Osteoblast (primary cell): ENCODE results near the gene TADA1. TPM values are rescaled to one million over a fixed set of nuclear protein-coding genes. Genes with fewer than 3 reads are reported as not detected.

Experiments
- DNase-seq: peaks from one replicate; pipeline ENCODE4 v3.0.0; 2011; ENCODE audit warnings: low spot score, mixed read lengths; ENCODE audit not compliant: insufficient read length; ENCODE audit errors: missing footprints
- H2AFZ ChIP-seq: 2 replicates; pipeline ENCODE4 v1.6.0; 2011; ENCODE audit warnings: mild to moderate bottlenecking, low read length
- H3K27ac ChIP-seq: 2 replicates; pipeline ENCODE4 v1.5.1; 2011; ENCODE audit warnings: mild to moderate bottlenecking, low read depth, low read length, moderate library complexity
- H3K27me3 ChIP-seq: 2 replicates; pipeline ENCODE4 v1.6.0; 2012; ENCODE audit warnings: mild to moderate bottlenecking, control low read depth, inconsistent platforms, low read length, moderate library complexity; ENCODE audit not compliant: insufficient read depth
- H3K36me3 ChIP-seq: 2 replicates; pipeline ENCODE4 v1.5.1; 2011; ENCODE audit warnings: mild to moderate bottlenecking, low read length, control low read depth, moderate library complexity; ENCODE audit not compliant: insufficient read depth
- H3K4me1 ChIP-seq: 2 replicates; pipeline ENCODE4 v1.5.1; 2011; ENCODE audit warnings: mild to moderate bottlenecking, low read length, control low read depth, moderate library complexity; ENCODE audit not compliant: insufficient read depth
- H3K4me2 ChIP-seq: 2 replicates; pipeline ENCODE4 v1.6.0; 2011; ENCODE audit warnings: mild to moderate bottlenecking, low read length; ENCODE audit not compliant: insufficient read depth
- H3K4me3 ChIP-seq: fragments of 200-600 bp; sonication (generic); 3 replicates; pipeline ENCODE4 v1.5.1; 2012; ENCODE audit warnings: mild to moderate bottlenecking, low read length, inconsistent platforms; ENCODE audit not compliant: insufficient read depth
- H3K79me2 ChIP-seq: 2 replicates; pipeline ENCODE4 v1.6.0; 2012; ENCODE audit warnings: mild to moderate bottlenecking, low read length, control low read depth, inconsistent platforms; ENCODE audit not compliant: insufficient read depth
- H3K9me3 ChIP-seq: 2 replicates; pipeline ENCODE4 v1.5.1; 2011; ENCODE audit warnings: low read depth, low read length, control low read depth
- H4K20me1 ChIP-seq: 2 replicates; pipeline ENCODE4 v1.6.0; 2012; ENCODE audit warnings: mild to moderate bottlenecking, low read length, control low read depth; ENCODE audit not compliant: insufficient read depth
- total RNA-seq: library from RNA; depleted of rRNA; stranded (reverse); fragments of >200 nt; gene quantifications from 2 replicates; pipeline ENCODE4 v1.2.3, GENCODE V29; 2012
- TF ChIP-seq, protein P1 (sequence below): IDR thresholded peaks from 2 replicates; pipeline ENCODE4 v1.5.1; 2011; ENCODE audit warnings: mild to moderate bottlenecking, low read depth, low read length, moderate library complexity; ENCODE audit errors: extremely low read depth

Gene TADA1
- total RNA-seq, 1 donor, result 11.6 TPM

DNA sequence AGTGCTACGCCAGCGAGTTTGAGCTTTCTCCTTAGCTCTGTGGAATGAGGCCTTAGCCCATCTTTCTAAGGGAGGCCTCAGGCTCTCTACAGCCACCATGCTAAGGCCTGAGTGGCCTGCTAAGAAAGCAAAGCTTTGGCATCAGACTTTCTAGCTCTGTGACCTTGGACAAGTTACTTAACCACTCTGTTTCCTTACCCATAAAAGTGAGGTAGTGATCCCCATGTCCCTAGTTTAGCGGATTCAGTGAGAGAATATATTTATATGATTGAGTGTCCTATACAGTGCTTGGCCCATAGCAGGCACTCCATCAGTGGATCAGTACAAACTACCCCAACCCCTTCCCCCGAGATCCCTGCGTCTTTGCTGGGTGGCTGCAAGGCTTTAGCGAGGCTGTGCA lies 32.7 kb downstream of the TADA1 start:
- Histone ChIP-seq H3K27ac (peak overlapping the region; percentile 51), H3K4me2 (no peak overlapping the region), H3K79me2 (peaks cover 55% of the 10 kb centered on the region), H3K4me3 (no peak overlapping the region), H2AFZ (no peak overlapping the region), H3K4me1 (peaks cover 39% of the 10 kb centered on the region), H3K36me3 (peaks cover 60% of the 10 kb centered on the region), H4K20me1 (peaks cover 27% of the 10 kb centered on the region), H3K27me3 (no peaks in the 10 kb centered on the region), H3K9me3 (no peaks in the 10 kb centered on the region)
- TF ChIP-seq, protein P1, sequence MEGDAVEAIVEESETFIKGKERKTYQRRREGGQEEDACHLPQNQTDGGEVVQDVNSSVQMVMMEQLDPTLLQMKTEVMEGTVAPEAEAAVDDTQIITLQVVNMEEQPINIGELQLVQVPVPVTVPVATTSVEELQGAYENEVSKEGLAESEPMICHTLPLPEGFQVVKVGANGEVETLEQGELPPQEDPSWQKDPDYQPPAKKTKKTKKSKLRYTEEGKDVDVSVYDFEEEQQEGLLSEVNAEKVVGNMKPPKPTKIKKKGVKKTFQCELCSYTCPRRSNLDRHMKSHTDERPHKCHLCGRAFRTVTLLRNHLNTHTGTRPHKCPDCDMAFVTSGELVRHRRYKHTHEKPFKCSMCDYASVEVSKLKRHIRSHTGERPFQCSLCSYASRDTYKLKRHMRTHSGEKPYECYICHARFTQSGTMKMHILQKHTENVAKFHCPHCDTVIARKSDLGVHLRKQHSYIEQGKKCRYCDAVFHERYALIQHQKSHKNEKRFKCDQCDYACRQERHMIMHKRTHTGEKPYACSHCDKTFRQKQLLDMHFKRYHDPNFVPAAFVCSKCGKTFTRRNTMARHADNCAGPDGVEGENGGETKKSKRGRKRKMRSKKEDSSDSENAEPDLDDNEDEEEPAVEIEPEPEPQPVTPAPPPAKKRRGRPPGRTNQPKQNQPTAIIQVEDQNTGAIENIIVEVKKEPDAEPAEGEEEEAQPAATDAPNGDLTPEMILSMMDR, result no peak
- DNase-seq, result no peak

DNA sequence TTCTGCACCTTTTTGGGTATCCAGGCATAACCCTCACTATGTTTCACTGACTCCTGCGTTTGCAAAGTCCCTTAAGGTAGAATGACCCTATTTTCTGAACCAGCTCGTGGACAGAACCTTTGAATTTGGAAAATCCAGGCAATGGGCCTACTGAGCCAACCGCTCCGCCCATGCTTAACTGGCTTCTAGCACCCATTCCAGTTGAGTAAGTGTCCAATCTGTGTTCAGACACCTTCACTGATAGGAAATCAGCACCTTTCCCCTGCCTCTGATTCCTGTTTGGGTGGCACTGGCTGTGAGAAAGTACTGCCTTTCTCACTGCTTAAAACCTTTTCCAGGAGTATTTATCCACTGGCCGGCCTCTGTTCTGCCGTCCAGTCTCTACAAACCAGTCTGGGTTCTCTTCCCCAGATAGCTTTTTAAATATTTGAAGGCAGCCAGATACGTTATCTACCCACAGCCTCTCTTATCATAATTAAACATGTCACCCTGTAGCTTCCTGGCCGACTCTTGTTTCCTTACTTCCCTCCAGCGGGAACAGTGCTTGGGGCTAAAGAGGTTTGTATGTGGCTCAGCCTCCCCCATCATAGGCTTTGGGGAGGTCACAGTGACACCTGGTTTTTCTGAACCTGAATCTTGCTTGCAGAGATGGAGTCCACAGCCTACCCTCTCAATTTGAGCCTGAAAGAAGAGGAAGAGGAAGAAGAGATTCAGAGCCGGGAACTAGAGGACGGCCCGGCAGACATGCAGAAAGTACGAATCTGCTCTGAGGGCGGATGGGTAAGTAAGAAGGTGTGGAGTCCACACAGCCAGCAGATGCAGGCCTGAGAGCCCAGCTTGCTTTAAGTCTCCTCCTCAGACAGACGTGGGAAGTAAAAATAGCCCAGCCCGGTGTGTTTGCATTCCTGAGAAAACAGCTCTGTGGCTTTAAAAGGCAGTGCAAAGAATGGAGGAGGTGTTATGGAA lies 35.5 kb downstream of the TADA1 start:
- Histone ChIP-seq H3K79me2 (peaks cover 35% of the 10 kb centered on the region), H2AFZ (peak overlapping the region; percentile 75), H3K4me1 (peaks cover 41% of the 10 kb centered on the region), H3K36me3 (peaks cover 35% of the 10 kb centered on the region), H3K9me3 (no peaks in the 10 kb centered on the region), H4K20me1 (peaks cover 22% of the 10 kb centered on the region), H3K4me3 (peak overlapping the region; percentile 77), H3K4me2 (peak overlapping the region; percentile 79), H3K27me3 (no peaks in the 10 kb centered on the region), H3K27ac (peak overlapping the region; percentile 26)
- TF ChIP-seq, protein P1, result peak; percentile 3
- peak; percentile 62 for DNase-seq

DNA sequence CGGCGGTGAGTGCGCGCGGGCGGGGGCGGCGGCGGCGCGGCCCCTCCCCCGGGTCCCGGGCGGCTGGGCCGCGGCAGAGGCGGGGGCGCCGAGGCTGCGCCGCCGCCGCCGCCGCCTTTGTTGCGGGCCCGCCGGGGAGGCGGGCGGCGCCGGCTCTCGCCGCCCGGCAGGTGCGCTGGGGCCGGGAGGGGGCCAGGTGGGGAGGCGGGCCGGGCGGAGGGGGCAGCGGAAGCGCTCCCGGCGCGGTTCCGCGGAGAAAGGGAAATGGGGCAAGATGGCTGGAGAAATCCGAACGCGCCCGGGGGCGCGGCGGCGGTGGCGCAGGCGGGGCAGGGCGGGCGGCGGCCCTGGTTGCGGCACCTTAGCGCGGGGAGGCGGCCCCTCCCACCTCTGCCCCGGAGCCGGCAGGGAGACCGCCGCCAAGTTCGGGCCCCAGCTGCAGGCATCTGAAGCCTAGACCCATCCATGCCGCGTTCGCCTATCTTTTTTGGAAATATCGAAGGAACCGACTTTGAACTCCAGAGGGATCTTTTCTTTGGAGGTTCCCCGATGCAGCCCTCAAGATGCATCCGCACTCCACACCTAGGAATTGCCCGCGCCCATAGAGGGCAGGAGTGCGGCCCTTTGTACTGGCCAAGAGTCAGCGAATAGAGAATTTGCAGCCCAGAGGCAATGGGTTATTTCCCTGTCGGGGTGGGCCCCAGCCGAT lies 36.3 kb downstream of the TADA1 start:
- peaks cover 28% of the 10 kb centered on the region for H3K36me3 ChIP-seq
- no peak overlapping the region for H3K27ac ChIP-seq
- peaks cover 28% of the 10 kb centered on the region for H3K79me2 ChIP-seq
- H3K4me2 ChIP-seq, result peak overlapping the region; percentile 79
- H3K9me3 ChIP-seq, result no peaks in the 10 kb centered on the region
- peaks cover 19% of the 10 kb centered on the region for H4K20me1 ChIP-seq
- H3K4me1 ChIP-seq, result peaks cover 40% of the 10 kb centered on the region
- H3K27me3 ChIP-seq, result no peaks in the 10 kb centered on the region
- peak overlapping the region; percentile 77 for H3K4me3 ChIP-seq
- TF ChIP-seq, protein P1, result peak; percentile 14
- H2AFZ ChIP-seq, result peak overlapping the region; percentile 75
- peak; percentile 83 for DNase-seq
